AG09319 (cell line): ENCODE measurements around the gene GAS2L3.

ENCODE experiments used
- DNase-seq: peaks from one replicate; pipeline ENCODE4 v3.0.0-alpha.2; 2010; ENCODE audit warnings: low read depth; ENCODE audit errors: extremely low read depth
- TF ChIP-seq, protein P1 (sequence below): IDR thresholded peaks from 2 replicates; pipeline ENCODE4 v1.5.1; 2011; ENCODE audit warnings: low read depth, mild to moderate bottlenecking, inconsistent platforms, low read length, moderate library complexity

Gene GAS2L3

GRCh38 chr12:100573292-100574186, at the start of gene GAS2L3:
GAS2L3 (plus strand) TSS chr12:100573684; CDS start chr12:100594905, 21,221 bp downstream.
- peak; percentile 34 for DNase-seq
- TF ChIP-seq, protein P1, sequence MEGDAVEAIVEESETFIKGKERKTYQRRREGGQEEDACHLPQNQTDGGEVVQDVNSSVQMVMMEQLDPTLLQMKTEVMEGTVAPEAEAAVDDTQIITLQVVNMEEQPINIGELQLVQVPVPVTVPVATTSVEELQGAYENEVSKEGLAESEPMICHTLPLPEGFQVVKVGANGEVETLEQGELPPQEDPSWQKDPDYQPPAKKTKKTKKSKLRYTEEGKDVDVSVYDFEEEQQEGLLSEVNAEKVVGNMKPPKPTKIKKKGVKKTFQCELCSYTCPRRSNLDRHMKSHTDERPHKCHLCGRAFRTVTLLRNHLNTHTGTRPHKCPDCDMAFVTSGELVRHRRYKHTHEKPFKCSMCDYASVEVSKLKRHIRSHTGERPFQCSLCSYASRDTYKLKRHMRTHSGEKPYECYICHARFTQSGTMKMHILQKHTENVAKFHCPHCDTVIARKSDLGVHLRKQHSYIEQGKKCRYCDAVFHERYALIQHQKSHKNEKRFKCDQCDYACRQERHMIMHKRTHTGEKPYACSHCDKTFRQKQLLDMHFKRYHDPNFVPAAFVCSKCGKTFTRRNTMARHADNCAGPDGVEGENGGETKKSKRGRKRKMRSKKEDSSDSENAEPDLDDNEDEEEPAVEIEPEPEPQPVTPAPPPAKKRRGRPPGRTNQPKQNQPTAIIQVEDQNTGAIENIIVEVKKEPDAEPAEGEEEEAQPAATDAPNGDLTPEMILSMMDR = no peak

- no peak for DNase-seq
- TF ChIP-seq, protein P1 = no peak
Observed at GRCh38 chr12:100528034-100528433, 45.5 kb upstream of the GAS2L3 start.

GRCh38 chr12:100528471-100529127, 44.9 kb upstream of the GAS2L3 start:
- TF ChIP-seq, protein P1 = no peak
- DNase-seq = no peak

DNA sequence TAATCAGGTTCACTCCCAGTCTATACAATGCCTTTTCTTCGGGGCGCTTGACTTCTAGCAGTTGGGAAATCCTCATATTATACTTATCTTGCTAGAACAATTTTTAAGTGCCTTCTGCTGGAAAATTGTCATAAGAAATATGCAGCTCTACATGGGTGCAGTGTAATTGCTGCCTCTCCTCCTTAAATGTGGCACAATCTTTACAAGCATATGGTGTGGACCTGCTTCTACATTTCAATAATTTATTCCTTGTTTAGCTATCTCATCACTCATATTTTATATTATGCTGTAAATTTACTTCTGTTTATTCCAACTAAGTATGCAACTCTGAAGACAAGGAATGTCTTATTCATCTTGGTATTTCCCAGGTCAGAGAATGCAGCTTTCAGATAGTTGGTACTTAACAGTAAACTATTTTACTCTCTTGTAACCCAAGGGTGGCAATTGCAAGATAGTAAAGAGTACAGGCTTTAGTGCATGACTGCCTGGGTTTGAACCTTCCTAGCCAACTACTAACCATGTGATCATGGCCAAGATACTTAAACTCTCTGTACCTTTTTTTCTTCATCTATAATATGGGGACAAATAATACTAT, 43.6 kb upstream of the GAS2L3 start:
- TF ChIP-seq, protein P1 = no peak
- no peak for DNase-seq

GRCh38 chr12:100533376-100533775, 40.1 kb upstream of the GAS2L3 start:
- TF ChIP-seq, protein P1 = no peak
- no peak for DNase-seq

DNA sequence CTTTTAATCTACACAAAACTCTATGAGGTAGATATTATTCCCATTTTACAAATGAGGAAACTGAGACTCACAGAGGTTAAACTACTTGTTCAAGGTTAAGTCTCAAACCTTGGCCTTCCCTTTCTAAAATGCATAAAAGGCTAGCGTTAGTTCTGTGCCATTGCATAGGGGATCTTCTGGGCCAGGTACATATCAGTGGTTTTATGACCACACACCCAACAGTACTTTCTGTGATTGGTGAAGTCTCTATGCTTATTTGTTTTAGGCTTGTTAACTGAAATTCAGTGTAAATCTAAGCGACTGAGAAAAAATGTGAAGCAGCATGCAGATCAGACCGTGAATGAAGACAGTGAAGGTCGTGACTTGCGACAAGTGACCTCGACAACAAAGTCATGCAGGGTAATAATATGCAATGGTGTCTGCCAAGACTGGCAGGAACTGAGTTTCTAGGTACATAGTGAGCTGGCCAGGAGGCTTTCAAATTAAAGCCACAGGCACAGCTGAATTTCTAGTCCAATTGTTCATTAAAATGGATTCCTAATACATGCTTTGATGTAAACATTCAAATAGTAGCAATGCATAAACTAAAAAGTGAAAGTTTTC, 38.8 kb upstream of the GAS2L3 start:
- DNase-seq = no peak
- TF ChIP-seq, protein P1 = no peak
